Stimulated activated CD4-positive, alpha-beta T cell treated with anti-CD3 and anti-CD28 coated beads, Interleukin-12 subunit alpha, Interleukin-12 subunit beta, amount 100 ng/mL, for 24 hours (primary cell): ENCODE results near the gene NKX1-2.

Source experiments
- DNase-seq, 2 experiments: peaks; one replicate each; pipeline ENCODE4 v3.0.0-alpha.2; 2020; ENCODE audit warnings: low read depth in 2 of 2

The NKX1-2 gene

DNA sequence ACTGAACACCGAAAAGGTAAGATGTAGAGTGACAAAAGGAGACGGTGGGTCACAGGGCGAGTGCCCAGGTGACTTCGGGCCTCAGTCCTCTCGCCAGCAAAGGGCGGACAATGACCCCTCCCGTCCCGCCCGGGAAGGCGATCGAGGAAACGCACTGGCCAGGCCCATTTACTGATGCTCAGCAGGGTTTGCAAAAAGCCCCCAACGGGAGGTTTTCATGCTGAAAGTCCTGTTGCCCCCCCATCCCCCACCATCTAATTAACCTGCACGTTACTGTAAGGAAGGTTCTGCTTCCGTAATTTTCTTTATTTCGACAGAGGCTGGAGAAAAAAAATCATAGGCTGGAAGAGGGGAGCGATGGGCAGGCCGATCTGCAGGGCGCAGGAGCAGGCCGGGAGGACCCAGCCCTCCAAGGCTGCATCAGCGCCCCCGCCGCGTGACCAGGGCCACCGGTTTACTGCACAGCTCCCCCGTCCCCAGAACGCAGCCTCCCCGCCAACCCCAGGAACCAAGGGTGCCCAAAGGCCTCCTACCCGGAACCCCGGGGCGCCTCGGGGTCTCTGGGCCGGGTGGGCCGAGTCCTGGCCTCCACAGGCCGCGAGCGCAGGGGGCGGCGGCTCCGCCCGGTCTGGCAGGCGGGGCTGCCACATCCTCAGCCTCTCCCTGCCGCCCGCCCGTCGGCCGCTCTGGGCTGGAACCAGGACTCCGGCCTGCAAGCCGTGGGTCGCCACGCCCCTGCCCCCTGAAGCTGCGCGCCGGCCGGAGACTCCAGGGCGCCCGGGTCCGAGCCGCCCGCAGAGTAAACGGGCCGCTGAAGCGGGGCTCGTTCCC, 31.7 kb downstream of the NKX1-2 start:
- peak; percentile 17 to 28 for DNase-seq

DNA sequence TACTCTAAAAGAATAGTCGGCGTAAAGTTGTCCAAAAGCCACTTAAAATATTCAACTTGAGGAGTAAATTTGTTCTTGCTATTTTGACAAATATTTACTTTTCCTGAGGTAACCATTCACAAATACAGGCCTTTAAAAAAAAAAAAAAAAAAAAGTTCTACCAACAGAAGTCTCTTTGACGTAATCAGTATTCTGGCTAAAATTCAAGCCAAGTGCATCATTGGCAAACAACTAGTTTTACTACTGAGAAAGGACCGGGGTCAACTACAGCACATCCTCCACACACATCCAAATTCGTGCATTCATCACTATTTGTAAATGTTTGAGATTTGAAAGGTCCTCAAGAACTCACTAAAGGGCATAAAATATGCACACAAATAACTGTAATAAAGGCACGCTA, 33.1 kb downstream of the NKX1-2 start:
- no peak for DNase-seq

DNA sequence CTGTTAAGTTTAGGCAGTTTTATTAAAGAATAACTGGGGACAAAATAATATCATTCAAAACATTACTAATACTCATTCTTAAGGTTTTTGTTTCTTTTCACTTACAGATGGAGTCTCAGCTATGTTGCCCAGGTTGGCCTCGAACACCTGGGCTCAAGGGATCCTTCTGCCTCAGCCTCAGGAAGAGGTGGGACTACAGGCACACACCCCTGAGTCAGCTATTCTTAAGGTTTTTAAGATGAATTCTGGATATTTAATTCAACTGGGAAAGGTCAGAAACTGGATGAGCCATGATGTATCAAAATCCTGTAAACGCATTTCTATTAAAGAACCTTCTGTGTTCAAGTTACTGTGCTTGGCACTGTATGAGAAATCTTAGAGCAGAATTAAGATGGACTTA, 34.6 kb downstream of the NKX1-2 start:
- DNase-seq: no peak

DNA sequence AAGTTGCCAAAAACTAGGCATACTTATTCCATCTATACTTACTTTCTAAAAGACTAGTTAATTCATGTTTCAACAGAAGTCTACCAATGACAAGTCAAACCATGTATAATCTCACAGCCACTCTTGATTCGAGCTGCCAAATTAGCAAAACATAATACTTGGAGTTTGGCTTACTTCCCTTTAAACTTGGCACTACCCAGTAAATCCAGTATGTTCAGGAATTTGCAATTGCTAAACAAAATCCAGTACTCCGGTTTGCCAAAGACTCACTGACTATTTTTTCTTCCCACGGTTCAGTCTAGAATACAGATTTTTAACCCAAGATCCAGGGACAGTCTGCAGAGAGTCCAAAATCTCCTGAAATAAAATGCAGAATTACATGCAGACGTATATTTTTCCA, 35.8 kb downstream of the NKX1-2 start:
- no peak for DNase-seq

DNA sequence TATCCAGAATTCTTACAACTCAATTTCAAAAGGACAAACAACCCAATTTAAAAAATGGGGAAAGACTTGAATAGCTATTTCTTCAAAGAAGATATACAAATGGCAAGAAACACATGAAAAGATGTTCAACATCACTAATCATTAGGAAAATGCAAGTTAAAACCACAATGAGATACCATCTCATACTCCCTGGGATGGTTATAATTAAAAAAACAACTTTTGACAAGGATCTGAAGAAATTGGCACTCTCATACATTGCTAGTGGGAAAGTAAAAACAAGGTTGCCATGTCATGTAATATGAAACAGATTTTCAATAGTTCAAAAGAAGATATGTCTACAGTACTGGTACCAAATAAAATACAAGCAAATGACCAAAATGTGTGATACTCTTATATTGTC, 40.1 kb downstream of the NKX1-2 start:
- DNase-seq: no peak

DNA sequence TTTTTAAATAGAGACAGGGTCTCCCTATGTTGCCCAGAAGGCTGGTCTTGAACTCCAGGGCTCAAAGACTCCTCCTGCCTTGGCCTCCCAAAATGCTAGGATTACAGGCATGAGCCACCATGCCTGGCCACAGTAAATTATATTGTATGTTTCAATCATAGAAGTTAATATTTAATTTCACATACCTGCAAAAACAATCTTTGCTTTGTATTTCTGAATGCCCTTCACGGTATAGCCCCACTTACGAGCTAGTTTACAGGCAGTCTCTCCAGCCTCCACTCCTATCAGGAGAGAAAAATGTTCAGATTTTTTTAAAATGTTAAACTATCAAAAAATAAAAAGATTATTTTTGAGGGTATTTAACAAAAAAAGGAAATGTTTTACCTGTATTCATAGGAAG, 41.5 kb downstream of the NKX1-2 start:
- DNase-seq: no peak

DNA sequence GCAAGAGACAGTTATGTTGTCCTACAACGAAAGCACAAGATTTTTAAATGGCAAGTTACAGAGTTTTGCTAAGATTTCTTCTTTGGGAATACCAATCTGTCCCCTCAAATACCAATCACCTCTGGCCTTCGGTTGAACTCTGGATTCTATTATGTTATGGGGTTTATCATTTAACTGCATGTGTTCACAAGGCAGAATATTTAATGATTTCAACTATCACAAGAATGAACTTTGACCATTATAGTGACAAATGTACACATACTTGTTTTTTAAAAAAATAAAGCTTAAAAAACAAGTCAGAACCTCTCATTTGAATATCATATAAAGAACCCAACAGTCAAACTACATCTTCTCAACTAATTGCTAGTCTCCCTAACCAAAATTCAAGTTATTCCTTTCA, 42.4 kb downstream of the NKX1-2 start:
- DNase-seq: no peak

DNA sequence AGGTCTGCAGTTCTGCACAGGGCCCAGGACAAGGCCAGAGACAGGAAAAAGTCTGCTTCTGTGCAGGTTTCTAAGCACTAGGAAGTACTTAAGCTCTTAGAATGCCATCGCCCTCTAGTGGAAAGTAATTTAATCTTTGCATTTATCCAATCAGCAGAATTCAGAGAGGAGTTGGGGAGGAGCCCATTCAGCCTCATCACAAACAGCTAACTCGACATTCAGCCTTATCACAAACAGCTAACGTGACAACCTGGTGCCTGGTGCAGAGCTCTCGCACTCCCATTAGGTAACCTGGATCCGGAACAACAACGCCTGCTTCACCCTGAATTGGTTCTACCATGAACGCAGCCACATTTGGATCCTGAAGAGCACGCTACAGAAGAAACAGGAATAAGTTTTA, 46.3 kb downstream of the NKX1-2 start:
- DNase-seq: no peak

DNA sequence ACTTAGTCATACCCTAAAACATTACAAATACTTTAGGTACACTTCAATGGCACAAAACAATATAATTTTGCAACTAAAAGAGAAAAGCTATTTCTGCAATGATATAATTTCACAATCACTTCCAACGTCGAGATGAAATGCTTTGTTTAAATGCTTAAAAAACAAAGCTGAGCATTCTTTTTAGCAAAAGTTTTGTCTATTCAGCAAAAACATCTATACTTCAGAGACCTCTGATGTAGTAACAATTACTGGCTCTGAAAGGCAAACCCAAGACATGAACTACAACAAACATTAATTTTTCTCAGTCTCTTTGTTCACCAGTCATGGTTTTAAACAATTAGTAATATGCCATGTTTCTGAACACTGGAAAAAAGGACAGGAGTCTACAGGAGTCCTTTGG, 47.6 kb downstream of the NKX1-2 start:
- DNase-seq: no peak

DNA sequence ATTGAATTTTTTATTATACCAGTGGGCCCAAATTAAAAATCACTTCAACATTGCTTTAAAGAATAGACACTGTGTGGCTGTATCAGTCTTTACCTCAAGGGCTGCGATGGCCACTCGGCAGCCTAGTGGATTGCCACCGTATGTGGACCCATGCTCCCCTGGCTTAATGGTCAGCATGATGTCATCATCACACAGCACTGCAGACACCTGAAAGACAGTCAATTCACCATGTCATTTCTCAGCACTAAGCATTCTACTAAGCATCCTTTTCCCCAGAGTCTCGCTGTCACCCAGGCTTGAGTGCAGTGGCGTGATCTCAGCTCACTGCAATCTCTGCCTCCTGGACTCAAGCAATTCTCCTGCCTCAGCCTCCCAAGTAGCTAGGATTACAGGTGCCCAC, 48.2 kb downstream of the NKX1-2 start:
- DNase-seq: no peak
